ENCODE data around the gene CDHR2.

CDHR2 gene

DNA sequence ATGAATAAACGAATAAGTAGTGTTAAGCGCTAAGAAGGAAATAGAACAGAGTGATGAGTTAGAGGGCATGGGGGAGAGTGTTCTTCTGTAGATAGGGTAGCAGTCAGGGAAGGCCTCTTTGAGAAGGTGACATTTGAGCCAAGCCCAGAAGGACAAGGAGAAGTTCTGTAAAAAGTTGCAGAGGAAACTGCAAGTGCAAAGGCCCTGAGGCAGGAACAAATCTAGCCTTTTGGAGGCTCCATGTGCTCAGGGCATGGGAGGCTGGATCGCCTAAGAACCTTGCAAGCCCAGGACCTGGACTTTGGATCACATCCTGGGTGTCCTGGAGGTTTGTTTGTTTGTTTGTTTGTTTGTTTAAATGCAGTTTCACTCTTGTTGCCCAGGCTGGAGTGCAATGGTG, 89.3 kb downstream of the CDHR2 start:
- no peaks in the 10 kb centered on the region for H3K9me3 ChIP-seq
- intact Hi-C loops (cut with DNase I; ENCODE audit: low total_unique reads), result no loop called here
- no peak overlapping the region for H3K27ac ChIP-seq
- no peaks in the 10 kb centered on the region for H3K36me3 ChIP-seq
- TF ChIP-seq CTCF (IDR thresholded peaks at IDR 0.05), result no peak
- no peak overlapping the region for H3K4me3 ChIP-seq
- no peak for DNase-seq
- peaks cover 0 to 6% of the 10 kb centered on the region in 2 donors for H3K27me3 ChIP-seq
- H3K4me1 ChIP-seq, result peaks cover 0 to 6% (median 0%) of the 10 kb centered on the region in 4 donors

DNA sequence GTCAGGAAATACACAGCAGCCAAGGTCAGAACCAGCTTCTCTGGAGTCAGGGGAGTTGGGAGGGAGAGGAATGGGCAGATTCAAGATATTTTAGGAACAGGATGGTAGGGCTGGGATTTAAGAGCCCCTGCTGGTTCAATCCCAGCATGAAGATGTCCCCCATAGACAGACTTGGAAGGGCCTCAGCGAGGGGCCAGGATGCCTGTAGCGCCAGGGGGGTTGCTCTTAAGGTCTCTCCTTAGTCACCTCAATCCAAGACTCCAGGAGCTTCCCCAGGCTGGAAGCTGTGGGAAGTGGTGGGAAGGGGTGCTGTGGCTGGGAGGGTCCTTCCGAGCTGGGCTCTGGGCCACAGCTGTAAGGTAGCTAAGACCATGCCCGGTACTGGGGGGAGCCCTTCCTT, 90.1 kb downstream of the CDHR2 start:
- no peak for TF ChIP-seq CTCF (IDR thresholded peaks at IDR 0.05)
- no peaks in the 10 kb centered on the region for H3K9me3 ChIP-seq
- peaks cover 0 to 6% (median 0%) of the 10 kb centered on the region in 4 donors for H3K4me1 ChIP-seq
- no peak overlapping the region for H3K27ac ChIP-seq
- no peaks in the 10 kb centered on the region for H3K36me3 ChIP-seq
- H3K27me3 ChIP-seq, result no peaks in the 10 kb centered on the region
- H3K4me3 ChIP-seq, result no peak overlapping the region
- DNase-seq, result no peak
- intact Hi-C loops (cut with DNase I; ENCODE audit: low total_unique reads), result no loop called here

DNA sequence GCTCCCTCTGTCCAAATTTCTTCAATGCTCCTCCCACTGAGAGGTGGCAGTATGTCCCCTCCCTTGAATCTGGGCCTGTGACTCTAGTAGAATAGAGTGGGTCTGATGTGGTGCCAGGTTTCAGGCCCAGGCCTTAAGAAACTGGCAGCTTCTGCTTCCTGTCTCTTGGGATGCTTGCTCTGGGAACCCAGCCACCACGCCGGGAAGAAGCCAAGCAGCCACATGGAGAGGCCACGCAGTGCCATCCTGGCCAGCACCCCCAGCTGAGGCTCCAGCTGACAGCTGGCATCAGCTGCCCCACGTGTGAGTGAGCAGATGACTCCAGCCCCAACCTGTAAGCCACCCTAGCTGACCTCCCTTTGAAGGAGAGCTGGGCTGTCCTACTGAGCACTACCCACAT, 90.8 kb downstream of the CDHR2 start:
- peak; percentile 43 to 81 for DNase-seq
- Histone ChIP-seq H3K36me3 (no peaks in the 10 kb centered on the region), H3K9me3 (no peaks in the 10 kb centered on the region), H3K4me1 (peaks cover 0 to 6% (median 0%) of the 10 kb centered on the region in 4 donors), H3K4me3 (no peak overlapping the region), H3K27me3 (no peaks in the 10 kb centered on the region), H3K27ac (no peak overlapping the region)
- no peak for TF ChIP-seq CTCF (IDR thresholded peaks at IDR 0.05)
- intact Hi-C loops (cut with DNase I; ENCODE audit: low total_unique reads), result loop anchor here (10.0 kb wide), 1 partner anchor 225 kb away; the partner anchor contains the start of gene CLTB

GRCh38 chr5:176640616-176641015, 91.5 kb downstream of the CDHR2 start:
- no peaks in the 10 kb centered on the region for H3K9me3 ChIP-seq
- H3K4me1 ChIP-seq, result peaks cover 0 to 6% (median 0%) of the 10 kb centered on the region in 4 donors
- H3K27me3 ChIP-seq, result no peaks in the 10 kb centered on the region
- DNase-seq, result no peak
- H3K4me3 ChIP-seq, result no peak overlapping the region
- no peak for TF ChIP-seq CTCF (IDR thresholded peaks at IDR 0.05)
- no peak overlapping the region for H3K27ac ChIP-seq
- no peaks in the 10 kb centered on the region for H3K36me3 ChIP-seq
- intact Hi-C loops (cut with DNase I; ENCODE audit: low total_unique reads), result loop anchor here (10.0 kb wide), 1 partner anchor 226 kb away; the partner anchor contains the start of gene CLTB

DNA sequence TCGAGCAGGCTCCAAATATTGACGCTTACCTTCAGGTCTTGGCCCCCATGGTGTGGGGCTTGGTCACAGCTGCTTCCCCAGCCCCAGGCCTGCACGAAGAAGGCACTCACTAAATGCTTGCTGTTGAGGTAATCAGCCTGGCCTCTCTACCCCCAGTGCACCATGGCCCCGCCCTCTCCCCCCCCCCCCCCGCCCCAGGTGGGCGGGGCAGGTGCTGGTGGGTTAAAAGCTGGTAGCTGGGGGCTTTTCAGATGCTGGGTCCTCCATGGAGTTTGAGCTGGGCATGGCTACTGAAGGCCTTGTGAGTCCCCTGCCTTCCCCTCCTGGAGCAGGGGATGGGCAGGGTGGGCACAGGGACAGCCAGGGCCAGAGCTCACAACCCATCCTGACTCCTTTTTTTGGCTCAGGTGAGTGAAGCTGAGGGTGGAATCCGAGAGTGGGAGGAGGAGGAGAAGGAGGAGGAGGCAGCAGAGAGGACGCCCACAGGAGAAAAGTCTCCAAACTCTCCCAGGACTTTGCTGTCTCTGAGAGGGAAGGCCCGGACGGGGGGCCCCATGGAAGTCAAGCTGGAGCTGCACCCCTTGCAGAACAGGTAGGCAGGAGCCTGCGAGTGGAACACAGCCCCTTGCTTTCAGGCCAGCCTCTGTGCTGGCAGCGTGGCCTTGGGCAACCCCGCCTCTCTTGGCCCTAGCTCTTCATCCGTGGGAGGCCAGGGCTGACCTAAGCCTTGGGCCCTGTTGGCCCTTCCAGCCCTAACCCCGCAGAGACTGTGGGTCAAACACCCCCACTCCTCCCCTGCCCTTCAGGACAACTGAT, 93.7 kb downstream of the CDHR2 start:
- Histone ChIP-seq H3K9me3 (no peaks in the 10 kb centered on the region), H3K4me3 (no peak overlapping the region), H3K27me3 (no peaks in the 10 kb centered on the region), H3K27ac (no peak overlapping the region), H3K4me1 (peaks cover 0 to 14% (median 9%) of the 10 kb centered on the region in 4 donors), H3K36me3 (no peaks in the 10 kb centered on the region)
- TF ChIP-seq CTCF (IDR thresholded peaks at IDR 0.05), result no peak
- intact Hi-C loops (cut with DNase I; ENCODE audit: low total_unique reads), result loop anchor here (10.0 kb wide), 1 partner anchor 228 kb away; the partner anchor contains the start of gene CLTB
- no peak for DNase-seq
